HG03439 (cell line): Measurements from ENCODE around the gene TUBA3D.
"Not testable (repeated sequence)": the region's sequence is repeated elsewhere in the genome, so short reads cannot be mapped to it uniquely, and the experiment has no call there.

Experiments used
- ATAC-seq: cut with Tn5 transposase; IDR thresholded peaks from one replicate; pipeline ENCODE4 v1.9.1; 2021; ENCODE audit warnings: mild to moderate bottlenecking, moderate library complexity; ENCODE audit not compliant: unreplicated experiment

TUBA3D gene

DNA sequence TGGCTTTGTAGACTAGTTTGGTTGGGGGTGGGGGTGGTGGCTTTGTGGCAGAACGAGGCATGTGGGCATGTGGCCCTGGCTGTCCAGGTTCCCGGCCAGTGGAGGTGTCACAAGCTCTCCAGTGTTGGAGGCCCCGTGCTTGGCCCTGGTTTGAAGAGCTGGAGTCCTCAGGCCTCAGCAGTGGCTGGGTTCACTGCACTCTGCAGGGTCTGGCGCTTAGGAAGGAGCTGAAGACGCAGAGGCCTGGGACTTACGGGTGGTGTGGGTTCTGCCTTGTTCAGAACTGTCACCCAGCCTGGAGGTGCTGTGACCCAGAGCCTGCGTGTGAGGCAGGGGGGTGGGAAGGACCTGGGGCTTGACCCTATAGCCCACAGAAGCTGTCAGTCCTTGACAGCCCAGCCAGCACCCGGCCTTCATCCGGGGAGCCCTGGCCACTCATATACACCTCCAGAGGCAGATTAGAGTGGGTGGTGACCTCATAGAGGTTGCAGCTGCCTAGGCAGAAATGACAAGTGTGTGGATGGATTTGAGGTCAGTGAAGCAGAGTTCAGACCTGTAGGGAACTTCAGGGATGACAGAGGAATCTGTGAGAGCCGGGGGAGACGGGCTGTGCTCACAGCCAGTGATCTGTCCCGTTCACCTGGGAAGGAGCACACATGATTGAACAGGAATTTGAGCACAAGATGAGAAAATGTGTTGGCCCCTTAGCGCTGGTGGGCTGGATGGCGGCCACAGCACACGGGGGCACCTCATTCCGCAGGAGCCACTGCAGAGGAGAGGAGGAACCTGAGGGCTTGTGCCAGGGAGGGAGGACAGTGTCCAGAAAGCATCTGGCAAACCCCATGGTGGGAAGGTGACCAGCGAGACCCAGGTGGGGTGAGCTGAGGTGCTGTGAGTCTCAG, 36.3 kb downstream of the TUBA3D start:
- ATAC-seq, result not testable (repeated sequence)

- ATAC-seq, result peak; percentile 52
Measured at GRCh38 chr2:131514408-131515166, 38.7 kb downstream of the TUBA3D start.

DNA sequence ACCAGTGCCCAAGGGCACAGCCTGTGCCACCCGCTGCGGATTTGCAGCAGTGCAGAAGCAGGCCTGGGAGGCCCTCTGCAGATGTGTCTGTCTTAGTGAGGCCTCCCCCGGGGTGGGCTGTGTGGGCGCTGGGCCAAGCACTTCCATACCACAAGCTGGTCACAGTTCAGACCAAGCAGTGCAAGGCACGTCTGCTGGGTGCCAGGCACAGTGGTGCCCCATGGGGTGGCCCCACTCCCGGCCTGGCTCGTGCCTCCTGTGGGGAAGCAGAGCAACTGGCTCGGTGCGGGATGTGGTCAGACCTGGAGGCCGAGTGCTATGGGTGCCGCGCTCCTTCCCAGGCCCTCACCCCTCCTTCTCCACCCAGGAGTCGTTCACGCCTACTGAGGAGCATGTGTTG, 39.3 kb downstream of the TUBA3D start:
- ATAC-seq, result not testable (repeated sequence)

- no peak for ATAC-seq
Measured at GRCh38 chr2:131516011-131516410, 40.1 kb downstream of the TUBA3D start.

- not testable (repeated sequence) for ATAC-seq
Measured at GRCh38 chr2:131516621-131517020, 40.7 kb downstream of the TUBA3D start.

DNA sequence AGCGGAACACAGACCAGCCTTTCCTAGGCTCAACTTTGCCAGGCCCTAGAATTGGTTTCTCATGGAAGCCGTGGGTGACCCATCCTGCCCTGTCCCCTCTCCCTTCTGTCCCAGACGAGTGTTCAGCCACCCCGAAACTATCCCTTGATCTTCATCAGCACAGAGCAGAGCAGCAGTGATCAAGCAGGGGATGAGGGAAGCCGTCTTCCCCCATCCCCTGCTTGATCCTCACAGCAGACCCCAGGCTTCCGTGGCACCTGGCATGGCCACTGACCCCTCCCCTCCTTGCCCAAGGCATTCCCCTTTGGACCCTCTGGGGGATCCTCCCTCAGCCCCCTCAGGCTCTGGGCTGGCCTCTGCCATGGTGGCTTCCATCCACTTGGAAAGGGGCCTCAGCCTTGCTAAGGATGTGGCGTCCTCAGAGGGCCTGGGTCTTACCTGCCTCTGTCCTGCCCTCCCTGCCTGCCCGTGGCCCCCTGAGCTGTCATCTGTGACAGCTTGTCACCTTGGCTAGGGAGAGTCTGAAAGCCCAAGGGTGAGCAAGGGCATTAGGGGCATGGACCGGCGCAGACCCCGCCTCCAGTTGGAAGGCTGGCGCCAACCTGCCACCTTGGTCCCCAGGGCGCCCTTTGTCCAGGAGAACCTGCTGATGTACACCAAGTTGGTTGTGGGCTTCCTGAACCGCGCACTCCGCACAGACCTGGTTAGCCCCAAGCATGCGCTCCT, 41.4 kb downstream of the TUBA3D start:
- no peak for ATAC-seq

DNA sequence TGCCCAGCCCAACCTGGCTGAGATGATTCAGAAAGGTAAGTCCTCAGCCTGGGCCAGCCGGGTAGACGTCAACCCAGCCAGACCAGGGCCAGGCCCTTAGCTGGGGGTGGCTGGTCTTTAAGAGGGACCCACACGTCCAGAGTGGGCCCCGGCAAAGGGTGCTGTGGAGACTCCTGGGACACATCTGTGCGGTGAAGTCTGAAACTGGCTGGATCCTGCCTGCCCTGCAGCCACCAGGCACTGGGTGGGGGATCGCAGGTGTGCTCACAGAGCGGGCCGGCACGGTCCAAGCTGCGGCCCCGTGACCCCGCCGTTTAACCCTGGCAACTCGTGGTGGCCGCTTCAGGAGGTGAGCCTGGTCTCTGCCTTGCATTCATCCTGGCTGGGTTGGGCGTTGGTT, 41.9 kb downstream of the TUBA3D start:
- ATAC-seq, result not testable (repeated sequence)

- ATAC-seq, result not testable (repeated sequence)
Measured at GRCh38 chr2:131518531-131518930, 42.6 kb downstream of the TUBA3D start.

GRCh38 chr2:131519466-131519865, 43.5 kb downstream of the TUBA3D start:
- no peak for ATAC-seq

DNA sequence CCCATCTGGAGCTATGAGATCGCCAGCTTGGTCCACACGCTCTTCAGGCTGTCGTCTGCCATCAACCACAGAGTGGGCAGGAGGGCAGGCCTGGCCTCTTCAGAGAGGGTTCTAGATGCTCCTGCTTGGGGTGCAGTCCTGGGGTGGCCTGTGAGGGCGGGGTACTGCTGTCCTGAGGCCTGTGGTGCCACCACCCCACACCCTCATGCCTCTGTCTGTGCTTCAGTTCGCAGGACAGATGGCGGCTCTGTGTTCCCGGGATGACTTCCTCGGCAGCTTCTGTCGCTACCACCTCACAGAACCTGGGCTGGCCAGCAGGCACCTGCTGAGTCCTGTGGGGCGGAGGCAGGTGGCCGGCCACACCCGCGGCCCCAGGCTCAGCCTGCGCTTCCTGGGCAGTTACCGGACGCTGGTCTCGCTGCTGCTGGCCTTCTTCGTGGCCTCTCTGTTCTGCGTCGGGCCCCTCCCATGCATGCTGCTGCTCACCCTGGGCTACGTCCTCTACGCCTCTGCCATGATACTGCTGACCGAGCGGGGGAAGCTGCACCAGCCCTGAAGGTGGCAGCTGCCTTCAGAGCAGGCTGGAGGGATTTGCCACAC, 44.1 kb downstream of the TUBA3D start:
- ATAC-seq, result not testable (repeated sequence)

GRCh38 chr2:131520526-131520925, 44.6 kb downstream of the TUBA3D start:
- ATAC-seq, result no peak

DNA sequence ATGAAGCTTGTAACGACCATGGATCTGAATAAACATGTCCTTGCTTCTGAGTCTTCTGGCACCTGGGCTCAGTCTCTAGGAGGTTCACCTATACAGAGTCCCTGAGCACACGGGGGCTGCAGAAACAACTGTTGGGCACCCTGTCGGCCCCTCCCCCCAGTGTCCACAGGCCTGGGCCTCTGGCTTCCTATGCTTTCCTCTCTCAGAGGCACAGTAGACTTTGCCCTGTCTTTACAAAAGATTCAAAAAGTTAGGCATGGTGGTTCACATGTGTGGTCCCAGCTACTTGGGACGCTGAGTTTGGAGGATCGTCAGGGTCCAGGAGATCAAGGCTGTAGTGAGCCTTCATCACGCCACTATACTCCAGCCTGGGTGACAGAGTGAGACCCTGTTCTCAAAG, 45.6 kb downstream of the TUBA3D start:
- ATAC-seq, result not testable (repeated sequence)

GRCh38 chr2:131521961-131522781, 46.3 kb downstream of the TUBA3D start:
- no peak for ATAC-seq

- ATAC-seq, result not testable (repeated sequence)
Measured at GRCh38 chr2:131525256-131525655, 49.3 kb downstream of the TUBA3D start.

DNA sequence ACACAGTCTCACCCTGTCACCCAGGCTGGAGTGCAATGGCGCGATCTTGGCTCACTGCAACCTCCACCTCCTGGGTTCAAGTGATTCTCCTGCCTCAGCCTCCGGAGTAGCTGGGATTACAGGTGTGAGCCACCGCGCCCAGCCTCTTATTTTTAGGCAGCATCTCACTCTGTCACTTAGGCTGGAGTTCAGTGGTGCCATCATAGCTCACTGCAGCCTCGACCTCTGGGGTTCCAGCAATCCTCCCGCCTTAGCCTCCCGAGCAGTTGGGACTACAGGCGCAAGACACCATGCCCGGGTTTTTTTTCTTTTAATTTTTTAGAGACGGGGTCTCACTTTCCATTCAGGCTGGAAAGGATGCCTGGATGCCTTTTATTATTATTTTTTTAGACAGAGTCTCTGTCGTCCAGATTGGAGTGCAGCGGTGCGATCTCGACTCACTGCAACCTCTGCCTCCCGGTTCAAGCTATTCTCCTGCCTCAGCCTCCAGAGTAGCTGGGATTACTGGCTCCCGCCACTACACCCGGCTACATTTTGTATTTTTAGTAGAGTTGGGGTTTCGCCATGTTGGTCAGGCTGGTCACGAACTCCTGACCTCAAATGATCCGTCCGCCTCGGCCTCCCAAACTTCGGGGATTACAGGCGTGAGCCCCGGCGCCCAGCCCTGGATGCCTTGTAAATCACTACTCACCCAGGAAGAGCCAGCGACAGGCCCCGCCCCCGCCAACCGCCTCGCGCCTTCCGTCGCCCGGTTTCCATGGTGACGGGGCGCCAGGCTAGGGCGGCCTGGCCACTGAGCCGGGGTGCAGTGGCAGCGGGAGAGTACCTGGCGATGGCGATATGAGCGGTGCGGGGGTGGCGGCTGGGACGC, 51.4 kb downstream of the TUBA3D start, which contains the start of gene CCDC74A:
Gene CCDC74A, plus strand, starts transcription at position 758 of the 871 bp plus-strand sequence. Its CDS starts 83 bp downstream, at position 841.
- ATAC-seq, result peak; percentile 80

- ATAC-seq, result peak; percentile 75
Measured at GRCh38 chr2:131528981-131529863, 53.3 kb downstream of the TUBA3D start.

GRCh38 chr2:131529864-131530445, 54.0 kb downstream of the TUBA3D start:
- not testable (repeated sequence) for ATAC-seq
